ENCODE data around the gene RAPGEF4.

The RAPGEF4 gene

DNA sequence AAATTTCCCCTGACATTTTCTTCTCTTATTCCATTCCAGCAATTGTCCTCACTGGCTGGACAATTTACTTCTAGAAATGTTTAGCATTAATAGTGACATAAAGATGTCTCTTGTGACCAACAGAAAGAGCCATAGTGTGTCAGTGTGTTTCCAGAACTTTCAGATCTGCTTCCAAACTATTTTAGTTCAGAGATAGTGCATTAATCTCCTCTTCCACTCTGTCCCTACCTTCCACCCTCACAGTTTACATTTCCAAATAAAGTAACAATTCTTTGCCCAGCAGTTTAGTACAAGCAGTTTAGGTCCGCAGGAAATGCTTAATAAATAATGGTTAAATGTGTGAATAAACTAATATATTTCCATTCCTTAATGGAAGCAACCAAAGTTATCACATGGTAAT lies 24.5 kb upstream of the RAPGEF4 start:
- Histone ChIP-seq H3K4me1 (ENCODE audit: control insufficient read depth in 1 of 2, insufficient read depth in 2 of 2, low read length in 2 of 2) (no peaks in the 10 kb centered on the region), H3K4ac (ENCODE audit: low read depth, low read length) (no peak overlapping the region), H2BK12ac (ENCODE audit: low read length) (no peak overlapping the region), H2AFZ (ENCODE audit: insufficient read depth, low read length, poor library complexity) (no peak overlapping the region), H3K79me1 (ENCODE audit: low read length) (no peaks in the 10 kb centered on the region), H3K27ac (ENCODE audit: low read depth, low read length) (no peak overlapping the region), H3K9me3 (ENCODE audit: insufficient read depth, low read depth, low read length) (peaks cover 9% of the 10 kb centered on the region), H4K8ac (ENCODE audit: low read depth, low read length) (no peak overlapping the region), H3K4me3 (ENCODE audit: low read depth, low read length) (no peak overlapping the region), H2AK5ac (ENCODE audit: low read length) (no peak overlapping the region), H4K12ac (ENCODE audit: low read depth, low read length) (no peak overlapping the region), H3K14ac (ENCODE audit: low read length) (no peak overlapping the region), H3K27me3 (ENCODE audit: insufficient read depth, low read length) (no peaks in the 10 kb centered on the region), H3K4me2 (ENCODE audit: low read length) (no peak overlapping the region), H3K9ac (ENCODE audit: low read length) (no peak overlapping the region), H3K23ac (ENCODE audit: low read length) (no peak overlapping the region), H3K79me2 (ENCODE audit: control insufficient read depth, insufficient read depth, low read length, poor library complexity) (no peaks in the 10 kb centered on the region), H3K18ac (ENCODE audit: low read length) (no peak overlapping the region), H3K36me3 (ENCODE audit: control insufficient read depth in 1 of 2, insufficient read depth in 2 of 2, low read length in 2 of 2) (no peaks in the 10 kb centered on the region), H2BK120ac (ENCODE audit: insufficient read depth, low read length, poor library complexity) (no peak overlapping the region), H2BK5ac (ENCODE audit: low read depth, low read length, poor library complexity) (no peak overlapping the region), H4K91ac (ENCODE audit: low read depth, low read length) (no peak overlapping the region)
- WGBS (ENCODE audit: extremely low coverage, insufficient coverage, insufficient read length) = no CpG with 5 or more reads among the region's 1 CpG
- no peak for DNase-seq

DNA sequence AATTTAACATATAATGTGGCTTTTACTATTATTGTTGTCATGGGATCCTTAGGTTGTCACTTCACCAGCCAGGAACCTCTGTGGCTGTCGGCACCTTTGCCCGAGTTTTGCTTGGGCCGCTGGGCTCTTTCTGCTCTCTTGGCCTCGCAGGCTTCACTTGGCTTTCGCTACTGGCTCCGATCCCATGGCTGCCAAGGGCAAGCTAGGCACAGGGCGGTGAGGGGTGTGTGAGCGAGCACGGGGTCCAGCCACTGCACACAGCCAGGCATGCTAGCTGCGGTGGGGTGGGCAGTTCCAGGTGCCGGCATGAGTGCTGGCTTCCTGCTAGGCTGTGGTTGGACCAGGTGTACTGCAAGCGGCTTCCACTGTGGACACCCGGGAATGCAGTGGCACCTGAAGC lies 23.4 kb upstream of the RAPGEF4 start:
- no CpG with 5 or more reads among the region's 13 CpGs for WGBS (ENCODE audit: extremely low coverage, insufficient coverage, insufficient read length)
- DNase-seq = no peak
- no peak overlapping the region for H4K91ac ChIP-seq (ENCODE audit: low read depth, low read length)

DNA sequence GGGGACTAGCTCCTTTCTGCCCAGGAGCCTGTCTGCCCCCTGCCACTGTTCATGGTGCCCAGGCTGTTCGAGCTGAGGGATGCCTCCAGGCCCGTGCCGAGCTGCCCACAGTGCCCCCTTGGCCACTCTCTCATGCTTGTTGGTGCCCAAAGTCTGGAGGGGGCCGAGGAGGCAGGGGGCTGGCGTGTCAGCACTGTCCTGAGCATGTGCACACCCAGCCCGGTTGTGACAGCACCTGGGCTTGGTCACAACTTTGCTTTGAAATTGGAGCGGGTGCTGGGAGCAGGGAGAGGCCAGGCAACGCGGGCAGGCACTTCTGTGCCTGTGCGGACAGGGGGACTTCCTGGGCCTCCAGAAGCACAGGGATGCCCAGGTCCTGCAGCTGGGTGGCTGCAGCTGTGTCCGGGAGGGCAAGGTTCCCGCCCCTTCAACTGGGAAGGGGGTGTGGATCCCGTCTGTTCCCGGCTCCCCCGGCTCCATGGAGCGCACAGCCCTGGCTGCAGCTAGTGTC lies 22.2 kb upstream of the RAPGEF4 start:
- H2BK5ac ChIP-seq (ENCODE audit: low read depth, low read length, poor library complexity) = no peak overlapping the region
- H3K23ac ChIP-seq (ENCODE audit: low read length) = no peak overlapping the region
- H3K79me1 ChIP-seq (ENCODE audit: low read length) = no peaks in the 10 kb centered on the region
- H3K79me2 ChIP-seq (ENCODE audit: control insufficient read depth, insufficient read depth, low read length, poor library complexity) = no peaks in the 10 kb centered on the region
- H3K4ac ChIP-seq (ENCODE audit: low read depth, low read length) = no peak overlapping the region
- no peak for DNase-seq
- WGBS (ENCODE audit: extremely low coverage, insufficient coverage, insufficient read length) = no CpG with 5 or more reads among the region's 16 CpGs
- peaks cover 9% of the 10 kb centered on the region for H3K9me3 ChIP-seq (ENCODE audit: insufficient read depth, low read depth, low read length)
- no peak overlapping the region for H3K4me3 ChIP-seq (ENCODE audit: low read depth, low read length)
- H4K12ac ChIP-seq (ENCODE audit: low read depth, low read length) = no peak overlapping the region
- no peak overlapping the region for H3K18ac ChIP-seq (ENCODE audit: low read length)
- no peak overlapping the region for H2BK12ac ChIP-seq (ENCODE audit: low read length)
- no peak overlapping the region for H3K4me2 ChIP-seq (ENCODE audit: low read length)
- H3K14ac ChIP-seq (ENCODE audit: low read length) = no peak overlapping the region
- no peaks in the 10 kb centered on the region for H3K4me1 ChIP-seq (ENCODE audit: control insufficient read depth in 1 of 2, insufficient read depth in 2 of 2, low read length in 2 of 2)
- no peak overlapping the region for H3K9ac ChIP-seq (ENCODE audit: low read length)
- H4K8ac ChIP-seq (ENCODE audit: low read depth, low read length) = no peak overlapping the region
- no peaks in the 10 kb centered on the region for H3K36me3 ChIP-seq (ENCODE audit: control insufficient read depth in 1 of 2, insufficient read depth in 2 of 2, low read length in 2 of 2)
- no peak overlapping the region for H2AK5ac ChIP-seq (ENCODE audit: low read length)
- no peak overlapping the region for H2BK120ac ChIP-seq (ENCODE audit: insufficient read depth, low read length, poor library complexity)
- H4K91ac ChIP-seq (ENCODE audit: low read depth, low read length) = no peak overlapping the region
- H3K27me3 ChIP-seq (ENCODE audit: insufficient read depth, low read length) = no peaks in the 10 kb centered on the region
- no peak overlapping the region for H2AFZ ChIP-seq (ENCODE audit: insufficient read depth, low read length, poor library complexity)
- no peak overlapping the region for H3K27ac ChIP-seq (ENCODE audit: low read depth, low read length)

More for the DNA sequence above, 23.4 kb upstream of the RAPGEF4 start:
- Histone ChIP-seq H3K9ac (ENCODE audit: low read length) (no peak overlapping the region), H4K12ac (ENCODE audit: low read depth, low read length) (no peak overlapping the region), H3K23ac (ENCODE audit: low read length) (no peak overlapping the region), H2BK5ac (ENCODE audit: low read depth, low read length, poor library complexity) (no peak overlapping the region), H3K9me3 (ENCODE audit: insufficient read depth, low read depth, low read length) (peaks cover 9% of the 10 kb centered on the region), H3K4me1 (ENCODE audit: control insufficient read depth in 1 of 2, insufficient read depth in 2 of 2, low read length in 2 of 2) (no peaks in the 10 kb centered on the region), H3K27ac (ENCODE audit: low read depth, low read length) (no peak overlapping the region), H3K18ac (ENCODE audit: low read length) (no peak overlapping the region), H2BK120ac (ENCODE audit: insufficient read depth, low read length, poor library complexity) (no peak overlapping the region), H3K27me3 (ENCODE audit: insufficient read depth, low read length) (no peaks in the 10 kb centered on the region), H4K8ac (ENCODE audit: low read depth, low read length) (no peak overlapping the region), H2AFZ (ENCODE audit: insufficient read depth, low read length, poor library complexity) (no peak overlapping the region), H2BK12ac (ENCODE audit: low read length) (no peak overlapping the region), H2AK5ac (ENCODE audit: low read length) (no peak overlapping the region), H3K36me3 (ENCODE audit: control insufficient read depth in 1 of 2, insufficient read depth in 2 of 2, low read length in 2 of 2) (no peaks in the 10 kb centered on the region), H3K4me2 (ENCODE audit: low read length) (no peak overlapping the region), H3K14ac (ENCODE audit: low read length) (no peak overlapping the region), H3K4me3 (ENCODE audit: low read depth, low read length) (no peak overlapping the region), H3K4ac (ENCODE audit: low read depth, low read length) (no peak overlapping the region), H3K79me2 (ENCODE audit: control insufficient read depth, insufficient read depth, low read length, poor library complexity) (no peaks in the 10 kb centered on the region), H3K79me1 (ENCODE audit: low read length) (no peaks in the 10 kb centered on the region)

DNA sequence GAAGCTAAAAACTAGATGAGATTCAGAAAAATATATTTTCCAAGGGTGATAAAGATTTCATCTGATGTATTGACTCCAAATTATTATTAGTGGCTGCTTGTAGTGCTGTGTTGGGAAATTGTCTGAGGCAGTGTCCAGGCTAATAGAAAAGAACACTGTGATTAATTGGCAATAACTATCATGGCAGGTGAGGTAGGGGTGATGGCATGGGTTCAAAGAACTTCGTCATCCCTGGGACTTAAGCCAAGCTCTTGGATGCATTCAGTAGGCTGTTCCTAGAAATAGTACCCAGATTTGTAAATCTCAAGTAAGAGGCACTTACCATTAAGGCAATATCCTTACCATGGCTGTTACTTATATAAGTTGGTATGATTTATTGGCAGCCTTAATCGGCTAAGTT lies 13.2 kb upstream of the RAPGEF4 start:
- no CpG with 5 or more reads among the region's 2 CpGs for WGBS (ENCODE audit: extremely low coverage, insufficient coverage, insufficient read length)
- H3K27ac ChIP-seq (ENCODE audit: low read depth, low read length) = no peak overlapping the region
- H3K27me3 ChIP-seq (ENCODE audit: insufficient read depth, low read length) = no peaks in the 10 kb centered on the region
- no peaks in the 10 kb centered on the region for H3K79me1 ChIP-seq (ENCODE audit: low read length)
- no peak overlapping the region for H3K14ac ChIP-seq (ENCODE audit: low read length)
- H2BK120ac ChIP-seq (ENCODE audit: insufficient read depth, low read length, poor library complexity) = no peak overlapping the region
- no peaks in the 10 kb centered on the region for H3K36me3 ChIP-seq (ENCODE audit: control insufficient read depth in 1 of 2, insufficient read depth in 2 of 2, low read length in 2 of 2)
- H2BK5ac ChIP-seq (ENCODE audit: low read depth, low read length, poor library complexity) = no peak overlapping the region
- H3K18ac ChIP-seq (ENCODE audit: low read length) = no peak overlapping the region
- no peak overlapping the region for H4K12ac ChIP-seq (ENCODE audit: low read depth, low read length)
- H3K79me2 ChIP-seq (ENCODE audit: control insufficient read depth, insufficient read depth, low read length, poor library complexity) = no peaks in the 10 kb centered on the region
- H3K23ac ChIP-seq (ENCODE audit: low read length) = no peak overlapping the region
- H3K4me2 ChIP-seq (ENCODE audit: low read length) = no peak overlapping the region
- no peak overlapping the region for H3K4me3 ChIP-seq (ENCODE audit: low read depth, low read length)
- H3K9me3 ChIP-seq (ENCODE audit: insufficient read depth, low read depth, low read length) = no peaks in the 10 kb centered on the region
- H4K91ac ChIP-seq (ENCODE audit: low read depth, low read length) = no peak overlapping the region
- no peak overlapping the region for H4K8ac ChIP-seq (ENCODE audit: low read depth, low read length)
- H3K4me1 ChIP-seq (ENCODE audit: control insufficient read depth in 1 of 2, insufficient read depth in 2 of 2, low read length in 2 of 2) = no peaks in the 10 kb centered on the region
- no peak overlapping the region for H2AFZ ChIP-seq (ENCODE audit: insufficient read depth, low read length, poor library complexity)
- no peak overlapping the region for H3K9ac ChIP-seq (ENCODE audit: low read length)
- no peak overlapping the region for H3K4ac ChIP-seq (ENCODE audit: low read depth, low read length)
- H2BK12ac ChIP-seq (ENCODE audit: low read length) = no peak overlapping the region
- no peak for DNase-seq
- no peak overlapping the region for H2AK5ac ChIP-seq (ENCODE audit: low read length)

Data from trophoblast cell (in vitro differentiated cells and primary cell).